Cortex of kidney (tissue), 1 donor: ENCODE results near the gene RFTN1.

ENCODE experiments used
- DNase-seq: peaks from one replicate; lab custom pipeline; 2025; lab: John Stamatoyannopoulos, UW

The RFTN1 gene

DNA sequence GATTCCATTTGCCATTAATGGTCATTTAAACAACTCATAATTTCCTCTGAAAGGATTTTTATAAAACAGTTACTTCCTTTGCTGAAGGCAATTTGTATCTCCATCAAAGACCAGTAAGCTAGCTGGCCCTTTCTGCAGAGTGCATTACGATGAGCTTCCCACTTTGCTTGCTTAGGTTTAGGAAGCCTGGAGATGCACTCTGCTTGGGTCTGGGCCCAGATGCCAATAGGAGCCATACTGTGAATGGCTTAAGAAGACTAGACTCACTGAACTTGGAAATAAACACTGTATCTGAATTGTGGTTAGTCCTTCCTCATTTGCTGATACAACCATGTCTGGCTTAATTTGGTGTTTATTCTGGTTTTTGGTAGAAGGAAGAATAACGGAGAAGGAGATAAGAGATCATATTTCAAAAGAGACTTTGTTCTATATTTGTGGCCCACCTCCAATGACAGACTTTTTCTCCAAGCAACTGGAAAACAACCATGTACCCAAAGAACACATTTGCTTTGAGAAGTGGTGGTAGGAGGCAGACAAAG, 210.4 kb downstream of the RFTN1 start:
- DNase-seq: no peak

DNA sequence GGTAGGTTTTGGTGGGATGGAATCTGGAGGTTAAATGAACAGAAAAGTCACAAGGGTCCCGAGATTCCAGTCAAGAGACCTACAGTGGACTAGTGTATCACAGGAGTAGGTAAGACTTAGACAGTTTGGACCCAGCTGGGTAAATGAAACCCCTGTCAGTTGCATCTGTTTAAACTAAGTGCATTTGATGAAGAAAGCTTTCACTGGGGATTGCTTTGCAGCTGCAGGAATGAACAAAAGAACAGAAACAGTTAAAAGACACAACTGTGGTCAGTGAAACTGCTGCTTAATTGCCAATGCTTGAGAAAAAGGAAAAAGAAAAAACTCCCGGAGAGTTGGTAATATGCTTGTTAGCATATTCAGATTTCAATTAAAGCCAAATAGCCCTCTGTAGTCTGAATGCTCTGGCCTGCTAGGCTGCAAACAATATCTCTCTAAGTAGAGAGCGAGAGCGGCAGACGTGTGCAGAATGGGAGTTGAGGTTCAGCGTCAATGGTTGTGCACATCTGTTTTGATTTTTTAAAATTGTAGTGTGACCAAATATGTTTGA, 211.3 kb downstream of the RFTN1 start:
- DNase-seq: no peak

DNA sequence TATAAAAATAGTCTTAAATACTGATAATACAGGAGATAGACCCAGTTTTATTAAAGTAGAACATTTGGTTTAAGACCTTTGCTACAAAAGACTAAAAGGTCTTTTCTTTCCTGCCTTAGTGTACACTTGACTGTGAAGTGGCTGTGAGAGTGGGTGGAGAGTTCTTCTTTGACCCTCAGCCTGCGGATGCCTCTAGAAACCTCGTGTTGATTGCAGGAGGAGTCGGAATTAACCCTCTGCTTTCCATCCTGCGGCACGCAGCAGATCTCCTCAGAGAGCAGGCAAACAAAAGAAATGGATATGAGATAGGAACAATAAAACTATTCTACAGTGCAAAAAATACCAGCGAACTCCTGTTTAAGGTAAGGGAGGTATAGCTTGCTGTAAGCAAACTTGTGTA, 212.0 kb downstream of the RFTN1 start:
- no peak for DNase-seq

DNA sequence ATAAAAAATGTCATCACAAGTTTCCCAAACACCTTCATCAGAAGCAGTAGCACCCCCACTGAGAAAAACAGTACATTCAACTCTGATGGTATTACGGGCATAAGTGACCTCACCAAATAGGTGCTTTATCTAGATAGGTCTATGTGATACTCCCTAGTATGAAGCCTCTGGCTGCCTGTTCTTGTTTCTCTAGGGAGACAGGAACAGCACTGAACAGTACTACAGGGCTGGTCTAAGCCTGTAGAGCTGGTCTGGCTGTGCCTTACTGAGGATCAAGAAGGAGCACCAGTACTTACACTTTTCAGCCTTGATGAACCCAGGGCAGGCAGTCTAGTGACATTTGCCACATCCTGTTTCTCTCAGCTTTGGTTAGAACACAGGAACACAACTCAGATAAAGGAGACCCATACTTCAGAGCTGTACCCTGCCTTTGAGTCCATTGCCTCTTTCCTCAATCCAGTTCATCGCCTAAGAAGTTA, 212.6 kb downstream of the RFTN1 start:
- DNase-seq: no peak

DNA sequence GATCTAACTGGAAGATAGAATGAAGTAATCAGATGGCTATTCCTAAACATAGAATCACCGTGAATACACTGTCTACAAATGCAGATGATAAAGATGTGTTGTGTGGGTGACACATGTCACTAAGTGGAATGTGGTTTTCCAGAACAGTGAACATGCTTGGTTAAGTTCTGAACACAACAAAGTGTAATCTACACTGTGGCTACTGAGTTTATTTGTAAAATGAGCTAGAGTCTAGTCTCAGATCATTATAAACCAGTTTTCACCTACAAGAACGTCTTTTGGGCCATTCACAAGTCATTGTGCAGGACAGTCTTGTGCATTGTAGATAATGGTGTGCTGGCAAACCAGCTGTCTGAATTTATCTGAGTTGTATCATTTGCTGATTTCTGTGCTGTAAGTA, 213.2 kb downstream of the RFTN1 start:
- no peak for DNase-seq

DNA sequence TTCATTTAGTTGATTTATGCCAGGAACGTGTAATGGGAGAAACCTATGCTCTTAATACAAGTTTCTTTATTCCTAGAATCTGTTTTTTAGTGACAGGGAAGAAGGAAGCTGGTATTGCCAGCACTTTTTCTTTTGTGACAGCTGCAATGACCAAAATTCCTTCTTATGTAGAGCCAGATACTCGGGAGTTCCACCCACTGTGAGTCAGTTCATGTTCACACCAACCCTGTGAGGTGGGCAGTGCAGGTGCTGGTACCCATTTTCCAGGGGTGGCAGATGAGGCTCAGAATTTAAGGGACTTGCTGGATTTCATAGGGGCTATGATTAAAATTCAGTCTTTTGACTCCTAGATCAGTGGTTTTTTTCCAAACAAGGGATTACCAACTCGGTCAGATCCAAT, 213.8 kb downstream of the RFTN1 start:
- no peak for DNase-seq

DNA sequence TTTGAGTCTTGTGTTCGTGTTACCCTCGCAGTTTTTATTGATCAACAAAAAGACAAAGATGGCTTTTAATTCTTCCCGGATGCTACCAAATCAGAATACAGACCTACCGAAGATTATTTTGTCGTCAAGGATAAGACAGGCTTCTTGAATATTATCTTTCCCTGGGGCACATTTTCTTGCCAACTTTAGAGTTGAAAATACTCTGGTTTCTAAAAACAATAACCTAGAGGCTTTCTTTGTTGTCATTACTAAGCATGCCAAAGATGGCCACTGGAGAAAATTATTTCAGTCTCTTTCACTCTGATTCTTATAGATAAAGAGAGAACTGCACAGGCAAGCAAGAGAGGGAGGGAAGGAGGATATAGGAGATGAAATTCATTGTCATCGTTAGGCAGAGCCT, 214.6 kb downstream of the RFTN1 start:
- DNase-seq: no peak

DNA sequence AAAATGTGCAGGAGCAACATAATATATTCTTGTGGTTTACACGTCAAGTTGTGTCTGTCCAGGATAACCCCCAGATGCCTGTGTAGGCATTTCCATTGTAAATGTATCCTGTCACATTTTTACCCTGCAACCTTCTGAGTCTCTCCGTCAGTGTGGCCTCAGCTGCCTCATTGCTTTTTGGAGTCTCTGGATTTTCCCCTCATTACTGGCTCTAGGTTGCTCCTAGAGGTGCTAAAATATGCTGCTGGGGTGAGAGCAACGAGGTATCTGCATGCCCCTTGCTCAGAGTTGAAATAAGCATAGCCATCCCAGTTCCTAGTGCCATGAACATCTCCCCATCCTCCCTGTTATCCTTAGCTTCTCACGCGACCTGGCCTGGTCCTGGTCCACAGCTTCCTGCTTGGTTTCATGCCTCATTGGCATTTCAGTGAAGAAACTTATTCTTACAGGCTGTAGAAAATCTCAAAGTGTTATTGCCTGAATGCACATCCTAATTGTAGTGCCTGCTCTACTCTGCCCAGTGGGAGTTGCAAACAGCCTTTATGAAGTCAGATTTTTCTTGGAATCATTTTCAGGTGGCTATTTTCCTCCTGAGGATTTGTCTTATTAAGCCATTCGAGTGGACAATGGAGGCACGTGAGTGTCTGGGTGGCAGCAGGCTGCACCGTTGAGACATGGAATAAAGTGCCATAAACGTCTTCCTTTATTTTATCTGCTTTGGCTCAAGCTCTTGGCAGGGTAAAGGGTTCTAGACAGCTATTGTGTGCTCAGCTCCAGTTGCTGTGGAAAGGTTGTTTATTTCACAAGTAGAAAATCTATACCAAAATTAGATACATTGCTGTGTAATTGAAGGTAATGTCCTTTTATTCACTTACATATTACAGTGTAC, 215.3 kb downstream of the RFTN1 start:
- no peak for DNase-seq

DNA sequence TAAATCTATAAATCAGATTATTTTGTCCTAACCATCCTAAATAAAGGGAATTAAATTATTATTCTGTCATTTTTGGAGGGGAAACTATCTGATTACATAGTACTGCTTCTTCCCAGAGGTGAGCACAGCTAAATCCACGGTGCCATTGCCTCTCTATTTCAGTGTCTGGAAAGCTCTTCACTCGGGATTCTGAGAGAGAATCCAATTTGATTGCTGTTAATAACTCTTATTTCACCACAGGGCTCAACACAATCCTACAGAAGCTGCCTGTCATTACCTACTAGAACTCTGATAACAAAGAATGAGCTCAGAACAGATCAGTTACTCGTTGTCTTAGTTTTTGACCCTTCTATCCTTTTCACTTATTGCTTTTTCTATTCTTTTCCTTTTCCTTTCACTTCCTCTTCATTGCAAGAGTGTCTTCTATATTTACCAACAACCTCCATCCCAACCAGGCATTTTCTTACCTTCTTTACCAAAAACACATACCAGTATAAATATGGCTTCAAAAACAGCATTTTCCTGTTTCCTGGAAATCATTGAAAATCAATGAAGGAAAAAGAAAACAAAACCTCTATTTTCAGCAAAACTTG, 218.1 kb downstream of the RFTN1 start:
- no peak for DNase-seq

DNA sequence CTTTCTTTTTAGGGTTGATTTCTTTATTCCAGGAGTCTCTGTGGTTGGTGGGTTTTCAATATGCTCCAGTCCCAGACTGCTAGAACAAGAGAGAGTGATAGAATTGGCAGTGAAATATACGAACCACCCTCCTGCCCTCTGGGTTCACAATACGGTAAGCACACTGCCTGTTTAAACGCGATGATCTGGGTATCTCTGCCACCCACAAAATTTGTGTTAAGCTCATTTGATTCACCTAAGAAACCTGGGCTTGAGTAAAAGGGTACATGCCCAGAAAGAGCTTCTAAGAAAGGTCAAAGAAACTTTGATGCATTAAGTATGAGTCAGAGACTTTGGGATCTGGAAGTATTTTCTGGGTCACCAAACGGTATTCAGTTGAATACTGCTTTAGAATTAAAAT, 218.7 kb downstream of the RFTN1 start:
- DNase-seq: no peak

DNA sequence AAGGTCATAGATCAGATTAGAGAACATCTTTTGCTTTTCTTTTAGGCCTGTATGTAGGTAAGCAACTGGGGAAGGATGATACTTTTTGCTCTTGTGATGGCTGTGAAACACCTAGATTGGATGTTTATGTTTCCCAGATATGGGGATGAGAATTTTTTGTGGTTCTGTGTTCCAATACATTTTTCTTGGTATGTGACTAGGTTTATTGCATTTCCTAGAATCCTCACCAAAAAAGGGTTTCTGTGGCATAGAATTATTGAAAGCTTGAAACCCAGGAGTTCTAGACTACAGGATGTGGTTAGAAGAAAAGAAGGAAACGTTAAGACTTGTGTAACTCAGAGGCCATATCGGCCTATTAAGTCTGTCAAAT, 222.7 kb downstream of the RFTN1 start:
- no peak for DNase-seq

DNA sequence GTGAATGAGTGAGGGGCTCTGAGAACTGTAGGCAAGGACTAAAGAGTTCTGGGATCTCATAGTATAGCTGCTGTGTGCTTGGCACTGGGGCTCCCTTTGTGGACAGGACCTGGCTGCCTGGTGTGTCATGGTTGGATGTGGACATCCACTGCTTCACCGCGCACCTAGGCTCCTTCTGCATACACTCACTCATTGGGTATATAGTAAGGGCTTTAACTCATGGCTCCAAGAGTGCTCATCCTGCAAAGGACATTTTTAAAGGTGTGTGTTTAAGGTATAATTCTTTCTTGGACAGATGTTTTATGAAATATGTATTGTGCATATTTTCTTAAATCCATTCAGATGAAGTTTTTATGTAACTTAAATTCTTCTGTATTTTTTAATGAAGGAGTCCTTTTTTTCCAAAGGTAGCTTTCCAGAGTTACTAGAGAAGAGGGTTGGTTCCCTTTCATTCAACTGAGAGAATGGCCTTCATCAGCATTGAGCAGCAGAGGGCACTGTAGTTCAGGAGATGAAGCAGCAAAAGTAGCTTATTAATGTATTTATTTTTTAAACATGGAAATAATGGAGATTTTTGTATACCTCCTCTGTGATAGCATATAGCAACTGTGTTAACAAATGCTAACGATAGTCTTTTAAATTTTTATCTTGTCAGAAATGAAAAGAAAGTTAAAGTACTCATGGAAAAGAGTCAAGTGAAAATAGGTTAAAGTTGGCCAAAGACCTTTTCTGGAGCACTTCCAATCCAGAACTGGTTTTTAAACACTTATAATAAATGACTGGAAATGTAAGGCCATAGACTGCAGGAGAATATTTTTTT, 223.3 kb downstream of the RFTN1 start:
- no peak for DNase-seq

DNA sequence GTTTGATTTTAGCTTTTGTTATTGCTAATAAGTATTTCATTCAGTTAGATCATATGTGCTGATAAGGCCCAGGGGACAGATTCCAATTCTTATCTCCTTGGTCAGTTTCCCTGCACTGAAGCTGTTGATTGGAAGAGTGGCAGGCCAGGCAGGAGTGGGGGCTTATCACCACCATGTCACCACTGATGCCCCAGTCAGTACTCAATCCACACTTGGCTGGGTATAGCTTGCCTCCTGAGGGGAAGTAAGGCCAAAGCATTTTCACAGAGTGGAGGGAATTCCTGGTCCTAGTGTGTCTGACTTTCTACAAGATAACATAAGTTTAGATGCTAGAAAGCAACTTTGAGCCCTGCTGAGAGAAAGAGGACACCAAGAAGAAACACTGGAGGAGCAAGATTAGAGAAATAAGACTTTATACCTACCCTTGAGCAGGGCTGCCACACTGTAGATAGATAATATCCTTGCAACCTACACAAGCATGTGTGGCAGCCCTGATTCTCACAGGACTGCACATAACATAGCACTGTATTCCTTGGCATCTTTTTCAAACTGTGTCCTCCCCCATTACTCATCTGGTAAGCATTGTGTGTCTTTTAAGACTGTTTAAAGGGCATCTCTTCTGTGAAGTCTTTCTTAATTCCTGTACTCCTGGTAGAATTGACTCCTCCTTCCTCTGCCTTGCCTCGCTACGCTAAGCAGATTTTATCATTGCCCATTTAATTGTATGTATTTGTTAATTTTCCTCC, 224.2 kb downstream of the RFTN1 start:
- no peak for DNase-seq

DNA sequence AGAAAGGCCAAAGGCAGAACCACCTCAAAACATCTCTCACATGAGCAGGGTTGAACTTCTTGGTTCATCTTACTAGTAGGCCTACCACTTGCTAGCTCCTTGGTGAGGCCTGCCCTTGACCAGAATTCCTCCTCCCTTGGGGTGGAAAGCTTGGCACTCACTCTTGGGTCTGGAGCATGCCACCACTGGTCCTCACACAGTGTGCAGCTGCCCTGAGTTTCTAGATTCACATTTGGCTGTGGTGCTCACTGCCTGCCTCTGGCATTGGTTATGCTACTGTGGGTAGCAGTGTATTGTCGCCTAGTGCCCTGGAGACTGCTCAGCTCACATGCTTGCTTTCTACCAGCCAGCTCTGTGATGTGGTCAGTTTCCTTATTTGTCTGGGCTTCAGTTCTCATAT, 224.8 kb downstream of the RFTN1 start:
- DNase-seq: no peak

DNA sequence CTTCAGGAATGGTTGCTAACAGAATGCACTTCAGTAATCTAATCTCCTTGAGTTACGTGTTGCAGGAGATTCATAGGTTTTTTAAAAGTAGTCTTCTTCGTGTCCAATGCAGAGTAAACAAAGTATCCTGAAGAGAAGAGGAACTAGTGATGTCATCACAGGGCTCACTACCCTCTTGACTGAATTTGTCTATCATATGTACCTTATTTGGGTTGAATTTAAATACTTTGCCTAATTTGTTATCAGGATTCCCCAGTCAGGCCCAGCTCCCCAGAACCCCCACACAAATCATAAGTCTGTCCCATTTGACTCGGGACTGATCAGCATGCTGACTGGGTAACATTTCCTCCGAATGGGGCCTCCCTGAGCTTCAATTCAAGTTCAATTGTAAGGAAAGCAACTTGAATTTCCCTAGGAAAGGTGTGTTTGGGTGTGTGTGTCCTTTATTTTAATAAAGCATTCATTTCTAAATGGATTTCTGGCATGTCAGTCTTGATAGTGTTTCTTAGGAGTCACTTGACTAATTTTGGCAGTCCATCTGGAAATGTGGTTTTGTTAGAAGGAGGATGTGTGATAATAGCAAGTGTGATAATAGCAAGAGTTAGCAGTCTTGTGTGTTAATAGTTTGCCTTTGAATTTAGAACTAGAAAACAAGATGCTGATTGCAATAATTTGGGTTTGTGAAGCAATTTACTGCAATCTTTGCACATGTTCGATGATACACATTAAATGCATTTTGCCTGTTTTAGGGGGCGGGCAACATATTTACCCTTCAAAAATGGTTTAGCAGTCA, 226.6 kb downstream of the RFTN1 start:
- no peak for DNase-seq

DNA sequence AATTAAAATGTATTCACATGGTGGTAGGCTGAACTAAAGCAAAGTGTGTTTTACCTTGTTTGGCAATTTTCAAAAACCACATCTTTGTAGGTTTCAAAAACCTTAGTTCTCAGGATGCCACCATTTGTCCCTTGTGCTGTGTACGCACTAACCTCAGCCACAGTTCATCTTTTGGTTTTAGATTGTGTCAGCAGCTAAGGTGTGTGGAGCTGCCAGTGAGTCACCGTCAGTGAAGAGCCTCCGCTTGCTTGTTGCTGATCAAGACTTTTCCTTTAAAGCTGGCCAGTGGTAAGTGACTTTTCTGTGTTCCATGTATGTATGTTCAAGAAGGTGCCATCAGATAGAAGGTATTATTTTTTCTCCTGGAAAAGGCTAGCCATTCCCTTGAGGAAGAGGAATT, 227.3 kb downstream of the RFTN1 start:
- DNase-seq: no peak

DNA sequence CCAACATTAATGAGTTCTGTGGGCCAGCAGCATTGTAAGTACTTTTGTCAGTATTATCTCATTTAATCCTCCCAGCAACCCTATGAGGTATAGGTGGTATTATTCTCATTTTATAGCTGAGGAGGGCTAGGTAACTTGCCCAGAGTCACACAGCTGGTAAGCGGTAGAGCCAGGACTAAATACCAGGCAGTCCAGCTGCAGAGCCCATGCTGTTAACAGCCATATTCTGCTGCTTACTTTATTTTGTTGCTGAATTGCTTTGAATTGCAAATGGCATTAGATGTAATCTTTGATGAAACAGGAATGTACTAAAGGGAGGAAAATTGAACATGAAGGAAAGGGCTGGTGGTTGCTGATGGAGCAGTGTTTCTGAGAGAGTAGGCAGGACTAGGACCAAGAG, 228.9 kb downstream of the RFTN1 start:
- no peak for DNase-seq

DNA sequence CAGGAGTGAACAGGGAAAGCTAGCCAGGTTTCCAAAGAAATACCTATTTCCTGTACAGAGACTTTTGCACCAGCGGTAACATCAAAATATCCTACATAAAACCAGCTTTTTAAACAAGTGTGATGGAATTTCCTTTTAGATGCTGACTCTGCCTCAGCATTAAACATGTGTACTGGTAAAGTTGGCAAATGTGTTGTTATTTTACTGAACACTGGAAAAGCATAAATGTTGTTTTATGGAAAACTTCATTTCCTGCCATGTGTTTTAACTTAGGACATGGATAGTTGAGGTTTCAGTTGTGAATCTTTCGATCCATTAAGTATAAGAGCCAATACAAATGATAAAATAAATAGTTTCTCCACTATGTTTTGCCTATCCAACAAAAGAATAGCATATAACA, 232.8 kb downstream of the RFTN1 start:
- no peak for DNase-seq

DNA sequence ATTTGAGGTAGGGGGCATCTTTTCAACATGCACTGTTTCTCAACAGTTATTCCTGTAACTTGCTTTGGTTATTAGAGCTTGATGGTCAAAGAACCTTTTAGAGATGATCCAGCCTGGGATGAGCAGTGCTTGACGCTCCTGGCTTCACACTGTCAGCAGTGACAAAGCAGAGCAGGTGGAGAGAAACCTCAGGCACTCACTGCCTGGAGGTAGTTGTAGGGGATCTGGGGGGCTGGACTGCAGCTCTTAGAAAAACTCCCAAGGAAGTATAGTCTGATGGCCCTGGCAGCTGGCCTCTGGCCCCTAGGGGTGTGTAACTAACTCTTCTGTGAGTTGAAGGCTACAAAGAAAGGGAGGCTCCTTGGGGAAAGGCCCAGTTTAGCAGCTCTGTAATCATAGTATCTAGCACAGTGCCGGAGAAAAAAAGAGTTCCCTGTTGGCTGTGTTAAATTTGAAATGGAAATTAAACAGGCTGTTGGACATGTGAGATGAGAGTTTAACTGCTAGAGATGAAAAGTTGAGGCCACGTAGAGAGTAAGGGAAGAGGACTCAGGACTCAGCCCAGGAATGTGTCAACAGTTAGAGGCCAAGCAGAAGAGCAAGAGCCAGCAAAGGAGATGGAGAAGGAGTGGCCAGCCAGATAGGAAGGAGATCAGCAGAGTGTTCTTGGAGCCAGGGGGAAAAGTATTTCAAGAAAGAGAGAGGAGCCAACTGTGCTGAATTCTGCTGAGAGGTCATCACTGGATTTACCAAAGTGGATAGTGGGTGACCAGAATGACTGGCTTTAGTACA, 234.3 kb downstream of the RFTN1 start:
- no peak for DNase-seq

DNA sequence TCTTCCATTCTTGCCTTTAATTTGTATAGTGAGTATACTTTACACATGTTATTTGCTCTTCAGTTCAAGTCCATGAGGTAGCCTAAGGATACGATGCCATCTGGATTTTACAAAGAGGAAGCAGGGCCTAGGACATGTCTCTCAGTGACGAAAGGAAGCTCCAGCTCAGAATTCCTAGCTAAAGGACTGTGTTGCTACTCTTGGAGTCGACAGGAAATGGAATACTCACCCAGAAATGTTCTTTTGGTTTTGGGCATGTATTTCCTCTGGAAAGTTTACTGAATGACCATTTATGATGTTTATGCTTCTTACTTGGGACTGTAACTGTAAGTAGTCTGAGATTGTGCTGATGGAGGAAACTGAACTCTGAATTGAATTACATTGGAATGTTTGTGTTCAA, 236.0 kb downstream of the RFTN1 start:
- DNase-seq: no peak
